Measurements from ENCODE around the gene DCAF16. TPM values are rescaled to one million over a fixed set of nuclear protein-coding genes. Genes with fewer than 3 reads are reported as not detected.

Gene DCAF16
- total and polyA plus RNA-seq, 10 of the 15 experiments (the other 5 are each of a cell fraction or from before 2014, with no cell fraction given) = 5.8 to 48.6 (median 26.0) TPM

DNA sequence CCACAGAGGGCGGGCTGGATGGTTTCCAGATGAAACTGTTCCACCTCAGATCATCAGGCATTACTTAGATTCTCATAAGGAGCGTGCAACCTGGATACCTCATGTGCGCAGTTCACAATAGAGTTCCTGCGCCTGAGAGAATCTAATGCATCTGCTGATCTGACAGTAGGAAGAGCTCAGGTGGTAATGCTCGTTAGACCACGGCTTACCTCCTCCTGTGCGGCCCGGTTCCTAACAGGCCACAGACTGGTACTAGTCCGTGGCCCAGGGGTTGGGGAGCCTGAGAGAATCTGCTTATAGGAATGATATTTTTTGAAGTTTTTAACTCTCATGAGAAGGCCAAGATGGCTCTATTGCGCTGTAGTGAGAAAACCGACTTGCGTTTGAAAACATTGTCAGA lies 5.6 kb upstream of the DCAF16 start:
- intact Hi-C loops (cut with micrococcal nuclease; ENCODE audit: unreplicated experiment) (loop anchor here (10.0 kb wide), 1 partner anchor 389 kb away; no protein-coding TSS in a partner anchor), in situ Hi-C loops (cut with MboI) (loop anchor here (5.0 to 10.0 kb wide), 3 partner anchors 209 to 776 kb away; partner anchors contain the start of gene LCORL)
- over 99% methylated on average over 12 of the region's 12 CpGs for WGBS (ENCODE audit: insufficient coverage, insufficient replicate concordance, low lambda C conversion rate, missing lambda C conversion rate)
- H3K4me1 ChIP-seq (ENCODE audit: control insufficient read depth, insufficient read depth, low read length) = no peaks in the 10 kb centered on the region
- no peaks in the 10 kb centered on the region; a peak in 1 of 4 replicates for H3K27me3 ChIP-seq (replicated peaks in 1 of 2; ENCODE audit: control insufficient read depth in 2 of 2, insufficient read depth in 2 of 2, low read length in 1 of 2)
- POLR2A ChIA-PET = interaction anchor here (0.8 kb wide), 1 partner anchor 11 kb away, joined by 3 read pairs; no protein-coding TSS in a partner anchor
- no peak overlapping the region for H3K9ac ChIP-seq (ENCODE audit: control insufficient read depth, insufficient read depth, low read length)
- H3K27ac ChIP-seq (ENCODE audit: control insufficient read depth, insufficient read depth) = no peak overlapping the region
- H3K4me3 ChIP-seq = no peak overlapping the region
- no peaks in the 10 kb centered on the region for H4K20me1 ChIP-seq (ENCODE audit: control insufficient read depth, insufficient read depth)
- H3K4me2 ChIP-seq (ENCODE audit: control insufficient read depth, insufficient read depth) = no peak overlapping the region
- peaks cover 69% of the 10 kb centered on the region for H3K79me2 ChIP-seq (ENCODE audit: control insufficient read depth, insufficient read depth, low read length)
- CTCF ChIA-PET = interaction anchor here (0.8 to 4.5 kb wide), 30 partner anchors 8 to 779 kb away, joined by 3 to 78 read pairs (median 6); no protein-coding TSS in a partner anchor
- RAD21 ChIA-PET (ENCODE audit: unreplicated experiment) = interaction anchor here (1.5 to 2.4 kb wide), 7 partner anchors 8 to 776 kb away, joined by 3 to 23 read pairs (median 10); no protein-coding TSS in a partner anchor
- H3K9me3 ChIP-seq (replicated peaks; ENCODE audit: control insufficient read depth, insufficient read depth, low read length) = no peaks in the 10 kb centered on the region
- no peak for ATAC-seq
- SMC1A ChIA-PET (ENCODE audit: uncharacterized antibody, unreplicated experiment) = interaction anchor here (0.6 to 5.1 kb wide), 14 partner anchors 9 to 794 kb away, joined by 3 to 46 read pairs (median 4); partner anchors contain the start of gene LCORL
- BruUV-seq (replicated peaks) = no TSS peak
- DNase-seq (ENCODE audit: low read depth, low spot score) = no peak
- H2AFZ ChIP-seq (ENCODE audit: control insufficient read depth, low read depth, low read length) = no peak overlapping the region
- H3K36me3 ChIP-seq (ENCODE audit: control insufficient read depth in 2 of 2, insufficient read depth in 2 of 2, low read length in 1 of 2) = peaks cover 0 to 17% of the 10 kb centered on the region in 2 experiments; a peak in 1 of 4 replicates
- TF ChIP-seq EED (IDR thresholded peaks at IDR 0.05; ENCODE audit: low read depth) (no peak), SREBF1 (IDR thresholded peaks at IDR 0.05; ENCODE audit: low read length) (no peak), SIN3A (IDR thresholded peaks at IDR 0.05; ENCODE audit: low read depth, low read length) (no peak), MTA3 (IDR thresholded peaks at IDR 0.05; ENCODE audit: borderline replicate concordance, low read length) (no peak), ATF7 (IDR thresholded peaks at IDR 0.05; ENCODE audit: low read depth) (no peak), ESRRA (IDR thresholded peaks at IDR 0.05; ENCODE audit: low read length) (no peak), NFYA (IDR thresholded peaks at IDR 0.05; ENCODE audit: borderline replicate concordance, low read depth, low read length) (no peak), CUX1 (IDR thresholded peaks at IDR 0.05; ENCODE audit: insufficient replicate concordance, low read depth, low read length) (no peak), BMI1 (IDR thresholded peaks at IDR 0.05; ENCODE audit: borderline replicate concordance) (no peak), ASH2L (IDR thresholded peaks at IDR 0.05; ENCODE audit: borderline replicate concordance, low read depth) (no peak)
- no peak for FAIRE-seq

Measured in GM12878 (cell line).